Aorta (tissue), 4 donors: ENCODE results near the gene RPL22L1. TPM values are rescaled to one million over a fixed set of nuclear protein-coding genes. Genes with fewer than 3 reads are reported as not detected.

Experiments used
- polyA plus RNA-seq, 2 donors: library from polyadenylated mRNA; stranded (reverse); fragments of 200-250 nt; gene quantifications; one replicate each; pipeline ENCODE4 v1.2.3, GENCODE V29; 2013
- total RNA-seq, 2 donors: library from RNA; stranded (reverse); fragmentation: NEBNext Ultra II Directional; extraction: Animal tissue kit (Norgen Biotek cat#: 25700); gene quantifications; one replicate each; pipeline ENCODE4 v1.2.1, GENCODE V29; 2021
- donor health status: healthy with polysubstance abuse.
- donor health status: Bipolar disorder and iron deficiency.
- donor health status: DM: no; HTN: no; CAD: no.
- donor health status: DM: yes; HTN: yes; CAD: no.

The RPL22L1 gene
- total and polyA plus RNA-seq, 4 donors: 33.5 to 93.9 (median 51.4) TPM

Other genes starting within 250 kb of the RPL22L1 start
- gene EIF5A2, start 38.4 kb upstream of the RPL22L1 start, total RNA-seq: 10 to 100 TPM; 17.1 to 17.7 TPM
- gene EIF5A2, start 38.4 kb upstream of the RPL22L1 start, polyA plus RNA-seq: 10 to 100 TPM in 1 of 2 donors, 1 to 10 TPM in 1; 3.9 to 22.4 TPM
- not detected for gene SLC2A2, start 156.5 kb upstream of the RPL22L1 start, total RNA-seq
- gene SLC2A2, start 156.5 kb upstream of the RPL22L1 start, polyA plus RNA-seq: 1 to 10 TPM in 1 of 2 donors, not detected in 1; 3.1 TPM